Inflammatory macrophage (primary cell): ENCODE measurements around the gene CABP2.
"Not testable (repeated sequence)": the region's sequence is repeated elsewhere in the genome, so short reads cannot be mapped to it uniquely, and the experiment has no call there.

Experiments
- DNase-seq, 2 donors: peaks; one replicate each; pipeline ENCODE4 v3.0.0-alpha.2; 2020 to 2022

The CABP2 gene

GRCh38 chr11:67494371-67495233 is 28.6 kb downstream of the CABP2 start:
- DNase-seq, result no peak

- no peak for DNase-seq
These were observed 29.5 kb downstream of the CABP2 start for GRCh38 chr11:67493548-67494370.

DNA sequence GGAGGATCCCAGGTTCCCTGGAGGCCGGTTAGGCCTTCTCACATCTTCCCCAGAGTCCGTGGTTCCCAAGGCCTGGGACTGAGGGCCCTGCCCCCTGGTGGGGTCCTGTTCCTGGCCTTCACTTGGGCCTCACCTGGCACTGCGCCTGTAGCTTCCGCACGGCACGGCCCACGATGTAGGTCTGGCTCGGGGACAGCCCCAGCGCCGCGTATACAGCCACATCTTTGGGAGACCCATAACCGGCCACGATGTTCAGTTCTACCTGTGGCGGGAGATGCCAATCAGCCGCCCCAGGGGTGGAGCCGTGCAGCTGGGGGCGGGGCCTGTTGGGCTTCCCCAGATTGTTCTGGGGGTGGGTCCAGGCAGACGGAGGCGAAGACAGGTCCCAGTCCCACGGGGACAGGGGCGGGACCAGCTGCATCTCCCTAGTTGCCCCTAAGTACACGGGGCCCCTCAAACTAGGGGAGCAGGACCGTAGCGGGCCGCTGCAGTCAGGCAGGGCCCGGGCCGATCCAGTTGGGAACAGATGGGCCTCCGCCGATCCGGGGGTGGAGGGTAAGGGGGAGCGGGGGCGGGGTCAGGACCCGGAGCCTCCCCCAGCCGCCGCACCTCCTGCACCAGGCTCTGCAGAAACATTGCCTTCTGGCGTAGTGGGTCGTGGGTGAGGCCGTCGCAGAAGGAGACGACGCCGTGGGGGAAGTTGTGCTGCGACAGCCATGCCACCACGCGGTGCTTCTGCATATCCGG is 30.3 kb downstream of the CABP2 start:
- DNase-seq, result no peak

DNA sequence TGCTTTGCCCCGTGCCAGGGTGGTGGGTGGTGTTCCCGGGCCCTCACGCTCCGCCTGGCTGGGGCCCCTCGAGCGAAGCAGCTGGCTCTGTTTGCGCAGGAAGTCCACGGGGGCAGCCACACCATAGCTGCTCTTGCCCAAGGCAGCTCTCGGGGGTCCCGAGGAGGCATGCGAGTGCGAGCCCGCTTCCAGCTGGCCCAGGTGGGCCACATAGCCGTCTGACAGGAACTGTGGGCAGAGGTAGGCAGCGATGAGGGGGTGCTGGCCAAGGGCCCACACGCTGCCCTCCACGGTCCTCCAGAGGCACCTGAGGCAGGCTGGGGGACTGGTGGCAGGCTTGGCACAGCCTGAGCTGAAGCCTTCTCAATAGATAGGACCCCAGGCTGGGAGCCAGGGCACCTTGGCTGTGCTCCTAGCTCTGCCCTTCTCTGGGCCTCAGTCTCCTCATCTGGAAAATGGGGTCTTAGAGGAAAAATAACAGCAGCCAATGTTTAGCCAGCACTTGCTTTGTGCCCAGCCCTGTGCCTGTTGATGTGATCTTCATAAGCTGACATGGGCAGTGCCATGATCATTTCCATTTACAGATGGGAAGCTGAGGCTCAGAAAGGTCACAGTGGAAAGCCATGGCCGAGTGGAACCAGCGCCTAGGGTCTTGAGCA is 31.0 kb downstream of the CABP2 start:
- no peak for DNase-seq

DNA sequence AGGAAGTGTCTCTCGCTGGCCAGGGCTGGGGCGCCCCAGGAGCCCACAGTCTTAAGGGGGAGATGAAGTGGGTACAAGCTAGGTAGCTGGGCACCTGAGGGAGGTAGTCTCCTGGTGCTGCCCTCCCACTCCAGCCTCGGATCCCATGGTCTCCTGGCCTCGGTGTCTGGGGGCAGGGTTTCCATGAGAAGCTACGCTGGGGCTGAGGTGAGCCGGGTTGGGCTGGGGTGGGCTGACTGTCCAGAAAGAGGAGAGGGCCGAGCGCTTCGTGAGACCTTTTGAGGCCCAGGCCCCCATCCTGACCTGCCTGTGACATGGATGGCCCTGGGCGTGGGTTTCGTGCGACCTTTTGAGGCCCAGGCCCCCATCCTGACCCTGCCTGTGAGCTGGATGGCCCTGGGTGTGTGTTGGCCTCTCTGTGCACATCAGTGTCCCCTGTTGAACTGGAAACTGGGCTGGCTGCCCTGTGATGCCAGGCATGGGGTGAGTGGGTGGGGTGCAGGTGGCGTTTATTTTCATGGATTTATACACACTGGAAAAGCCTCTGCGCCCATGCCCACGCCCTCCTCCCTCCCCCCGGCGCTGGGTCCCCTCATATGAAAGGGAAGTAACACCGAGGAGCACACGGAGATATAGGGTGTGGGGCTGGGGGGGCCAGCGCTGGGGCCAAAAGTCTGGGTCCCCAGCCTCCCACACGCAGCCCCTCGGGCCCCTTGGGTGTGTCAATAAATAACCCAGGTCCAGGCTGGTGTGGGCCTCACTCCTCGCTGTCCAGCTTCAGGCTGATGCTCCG is 31.8 kb downstream of the CABP2 start:
- DNase-seq, result no peak

- DNase-seq, result no peak
These were observed 32.5 kb downstream of the CABP2 start for GRCh38 chr11:67490727-67491065.

GRCh38 chr11:67489885-67490726 is 33.1 kb downstream of the CABP2 start:
- DNase-seq, result no peak

DNA sequence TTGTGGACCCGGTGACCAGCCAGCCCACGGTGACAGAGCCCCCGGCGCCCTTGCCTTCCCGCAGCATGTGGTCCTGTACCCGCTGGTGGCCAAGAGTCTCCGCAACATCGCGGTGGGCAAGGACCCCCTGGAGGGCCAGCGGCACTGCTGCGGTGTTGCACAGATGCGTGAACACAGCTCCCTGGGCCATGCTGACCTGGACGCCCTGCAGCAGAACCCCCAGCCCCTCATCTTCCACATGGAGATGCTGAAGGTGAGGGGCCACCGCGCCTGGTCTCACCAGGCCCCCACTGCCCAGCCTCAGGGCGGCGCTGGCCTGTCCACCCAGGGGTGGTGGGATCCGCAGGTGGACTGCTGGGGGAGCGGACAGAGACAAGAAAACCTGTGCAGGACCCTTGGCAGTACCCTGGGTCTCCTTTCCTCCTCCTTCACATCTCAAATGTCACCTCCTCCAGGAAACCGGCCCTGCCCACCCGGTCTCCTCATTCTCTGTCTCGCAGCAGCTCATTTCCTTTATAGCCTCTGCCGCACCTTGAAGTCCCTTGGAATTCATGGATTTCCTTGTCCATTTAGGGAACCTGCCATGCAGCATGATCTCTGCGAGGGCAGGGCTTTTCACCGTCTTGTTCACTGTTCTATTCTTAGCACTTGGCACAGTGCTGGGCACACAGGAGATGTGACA is 33.9 kb downstream of the CABP2 start:
- DNase-seq, result no peak

- no peak for DNase-seq
These were observed 36.6 kb downstream of the CABP2 start for GRCh38 chr11:67486481-67487195.

DNA sequence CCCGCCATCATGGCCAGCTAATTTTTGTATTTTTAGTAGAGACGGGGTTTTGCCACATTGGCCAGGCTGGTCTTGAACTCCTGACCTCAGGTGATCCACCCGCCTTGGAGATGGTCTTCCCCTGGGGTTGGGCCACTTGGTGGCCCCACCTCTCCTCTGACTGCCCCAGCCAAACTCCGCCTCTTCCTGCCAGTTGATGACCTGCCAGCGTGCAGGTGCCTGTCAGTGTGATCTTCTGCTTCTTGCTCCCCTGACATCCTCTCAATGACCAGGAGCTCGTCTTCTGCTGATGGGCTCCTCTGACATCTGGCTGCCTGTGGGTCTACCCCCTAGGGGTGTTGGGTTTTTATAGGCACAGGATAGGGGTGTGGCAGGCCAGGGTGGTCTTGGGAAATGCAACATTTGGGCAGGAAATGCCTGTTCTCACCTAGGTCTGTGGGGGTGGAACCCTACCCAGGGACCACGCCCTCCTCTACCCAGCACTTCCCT is 37.3 kb downstream of the CABP2 start:
- not testable (repeated sequence) for DNase-seq

- peak; percentile 60 to 68 for DNase-seq
These were observed 38.4 kb downstream of the CABP2 start for GRCh38 chr11:67484847-67485311.

DNA sequence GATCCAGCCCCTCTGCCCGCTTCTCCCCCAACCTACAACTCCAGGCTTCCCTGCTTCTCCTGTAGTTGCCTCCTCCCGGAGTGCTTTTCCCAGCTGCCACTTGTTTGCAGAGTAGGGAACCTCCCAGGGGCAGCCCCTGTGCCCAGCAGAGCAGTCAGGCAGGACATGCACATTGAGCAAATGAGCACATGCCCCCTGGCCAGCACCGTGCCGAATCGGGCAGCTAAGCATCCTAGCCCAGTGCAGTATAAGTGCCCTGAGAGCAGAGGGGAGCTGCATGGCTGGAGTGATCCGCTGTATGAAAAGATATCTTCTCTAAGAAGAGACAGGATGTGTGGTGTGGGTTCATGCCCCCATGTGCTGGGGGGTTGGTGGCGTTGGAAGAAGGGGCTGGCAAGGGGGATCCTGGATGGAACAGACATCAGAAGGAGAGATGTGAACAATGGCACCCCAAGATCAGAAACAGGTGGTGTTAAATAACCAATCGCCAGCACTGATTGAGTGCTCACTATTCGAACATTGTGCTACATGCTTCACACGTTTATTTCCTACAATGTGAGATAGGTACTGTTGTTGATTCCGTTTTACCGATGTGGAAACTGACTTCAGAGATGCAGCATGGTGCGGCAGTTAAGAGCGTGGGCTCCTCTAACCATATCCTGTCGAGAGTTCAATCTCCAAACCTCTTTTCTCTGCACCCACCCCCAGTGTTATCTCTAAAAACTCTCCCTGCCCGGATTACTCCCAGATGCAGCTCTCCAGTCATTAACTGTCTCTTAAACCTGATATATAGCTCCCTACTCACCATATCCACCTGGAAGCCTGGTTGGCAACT is 39.2 kb downstream of the CABP2 start:
- DNase-seq, result no peak

GRCh38 chr11:67482827-67483798 is 40.1 kb downstream of the CABP2 start, which contains the start of gene AIP:
Gene AIP (plus strand): TSS chr11:67483026. CDS start chr11:67483159, 133 bp downstream.
- DNase-seq, result peak; percentile 99

- DNase-seq, result peak in 1 of 2 donors; percentile 77
These were observed 40.9 kb downstream of the CABP2 start for GRCh38 chr11:67482275-67482826.

DNA sequence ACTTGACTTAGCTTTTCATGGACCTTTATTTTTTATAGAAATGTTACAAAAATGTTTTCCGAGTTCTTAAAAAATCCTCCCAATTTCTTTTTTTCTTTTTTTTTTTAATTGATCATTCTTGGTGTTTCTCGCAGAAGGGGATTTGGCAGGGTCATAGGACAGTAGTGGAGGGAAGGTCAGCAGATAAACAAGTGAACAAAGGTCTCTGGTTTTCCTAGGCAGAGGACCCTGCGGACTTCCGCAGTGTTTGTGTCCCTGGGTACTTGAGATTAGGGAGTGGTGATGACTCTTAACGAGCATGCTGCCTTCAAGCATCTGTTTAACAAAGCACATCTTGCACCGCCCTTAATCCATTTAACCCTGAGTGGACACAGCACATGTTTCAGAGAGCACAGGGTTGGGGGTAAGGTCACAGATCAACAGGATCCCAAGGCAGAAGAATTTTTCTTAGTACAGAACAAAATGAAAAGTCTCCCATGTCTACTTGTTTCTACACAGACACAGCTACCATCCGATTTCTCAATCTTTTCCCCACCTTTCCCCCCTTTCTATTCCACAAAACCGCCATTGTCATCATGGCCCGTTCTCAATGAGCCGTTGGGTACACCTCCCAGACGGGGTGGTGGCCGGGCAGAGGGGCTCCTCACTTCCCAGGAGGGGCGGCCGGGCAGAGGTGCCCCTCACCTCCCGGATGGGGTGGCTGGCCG is 45.7 kb downstream of the CABP2 start:
- not testable (repeated sequence) for DNase-seq

- not testable (repeated sequence) for DNase-seq
These were observed 46.6 kb downstream of the CABP2 start for GRCh38 chr11:67476692-67477091.
